Renal cortical epithelial cell (primary cell): ENCODE measurements around the gene ABCB8. TPM values are rescaled to one million over a fixed set of nuclear protein-coding genes. Genes with fewer than 3 reads are reported as not detected.
"Not testable (repeated sequence)": the region's sequence is repeated elsewhere in the genome, so short reads cannot be mapped to it uniquely, and the experiment has no call there.

Source experiments
- DNase-seq: peaks from one replicate; pipeline ENCODE4 v3.0.0-alpha.2; 2011; ENCODE audit warnings: low read depth
- total RNA-seq: library from RNA; depleted of rRNA; stranded (reverse); fragments of >200 nt; gene quantifications from 2 replicates; pipeline ENCODE4 v1.2.3, GENCODE V29; 2014

ABCB8 gene
- total RNA-seq, 1 donor from 2014 or later, result 31.0 TPM

- no peak for DNase-seq
Measured at GRCh38 chr7:151034312-151035025, 6.2 kb downstream of the ABCB8 start.

GRCh38 chr7:151035026-151035717 lies 6.9 kb downstream of the ABCB8 start:
- DNase-seq, result no peak

- DNase-seq, result no peak
Measured at GRCh38 chr7:151035902-151036301, 7.7 kb downstream of the ABCB8 start.

- peak; percentile 88 for DNase-seq
Measured at GRCh38 chr7:151038951-151039849, 10.9 kb downstream of the ABCB8 start.

- DNase-seq, result no peak
Measured at GRCh38 chr7:151039850-151040548, 11.7 kb downstream of the ABCB8 start.

GRCh38 chr7:151040616-151041375 lies 12.5 kb downstream of the ABCB8 start:
- no peak for DNase-seq

GRCh38 chr7:151043449-151043848 lies 15.2 kb downstream of the ABCB8 start:
- not testable (repeated sequence) for DNase-seq

- no peak for DNase-seq
Measured at GRCh38 chr7:151043959-151044358, 15.7 kb downstream of the ABCB8 start.

- DNase-seq, result no peak
Measured at GRCh38 chr7:151045262-151045661, 17.0 kb downstream of the ABCB8 start.

GRCh38 chr7:151045967-151046366 lies 17.7 kb downstream of the ABCB8 start:
- DNase-seq, result no peak

- peak; percentile 21 for DNase-seq
Measured at GRCh38 chr7:151046603-151047573, 18.6 kb downstream of the ABCB8 start.

- DNase-seq, result no peak
Measured at GRCh38 chr7:151047976-151048815, 19.9 kb downstream of the ABCB8 start, which contains the start of gene ASIC3. Gene ASIC3, plus strand, starts transcription at chr7:151048531. Its CDS starts 355 bp downstream, at chr7:151048886.

- no peak for DNase-seq
Measured at GRCh38 chr7:151048911-151049463, 20.7 kb downstream of the ABCB8 start.

- peak; percentile 25 for DNase-seq
Measured at GRCh38 chr7:151051108-151051507, 22.9 kb downstream of the ABCB8 start.

GRCh38 chr7:151053096-151053495 lies 24.8 kb downstream of the ABCB8 start:
- no peak for DNase-seq

- no peak for DNase-seq
Measured at GRCh38 chr7:151053751-151054150, 25.5 kb downstream of the ABCB8 start.

- DNase-seq, result no peak
Measured at GRCh38 chr7:151056283-151056665, 28.0 kb downstream of the ABCB8 start.
